Smooth muscle cell (in vitro differentiated cells): ENCODE measurements around the gene COQ8A. TPM values are rescaled to one million over a fixed set of nuclear protein-coding genes. Genes with fewer than 3 reads are reported as not detected.

Source experiments
- DNase-seq: peaks from one replicate; lab custom pipeline; 2025; ENCODE audit not compliant: unreplicated experiment; lab: John Stamatoyannopoulos, UW
- H2AFZ ChIP-seq: fragments of 200-600 bp; sonication (generic); 2 replicates; pipeline ENCODE4 v1.6.0; 2016; ENCODE audit warnings: antibody characterized with exemption, low read depth, mild to moderate bottlenecking
- H3F3A ChIP-seq: fragments of 200-600 bp; sonication (generic); 2 replicates; pipeline ENCODE4 v1.6.0; 2017; ENCODE audit warnings: antibody characterized with exemption, low read depth
- H3K27ac ChIP-seq: fragments of 200-600 bp; sonication (generic); 2 replicates; pipeline ENCODE4 v1.5.1; 2016; ENCODE audit warnings: low read depth, mild to moderate bottlenecking
- H3K27me3 ChIP-seq: fragments of 200-600 bp; sonication (generic); 2 replicates; pipeline ENCODE4 v1.6.1; 2016; ENCODE audit warnings: low read depth, mild to moderate bottlenecking
- H3K36me3 ChIP-seq: fragments of 200-600 bp; sonication (generic); 2 replicates; pipeline ENCODE4 v1.5.1; 2016; ENCODE audit warnings: low read depth
- H3K4me1 ChIP-seq: fragments of 200-600 bp; sonication (generic); 2 replicates; pipeline ENCODE4 v1.5.1; 2016; ENCODE audit warnings: low read depth
- H3K4me2 ChIP-seq: fragments of 200-600 bp; sonication (generic); 2 replicates; pipeline ENCODE4 v1.6.0; 2016; ENCODE audit warnings: mild to moderate bottlenecking
- H3K4me3 ChIP-seq: fragments of 200-600 bp; sonication (generic); 2 replicates; pipeline ENCODE4 v1.5.1; 2016; ENCODE audit warnings: mild to moderate bottlenecking
- H3K79me2 ChIP-seq: fragments of 200-600 bp; sonication (generic); 2 replicates; pipeline ENCODE4 v1.6.0; 2016; ENCODE audit warnings: low read depth, mild to moderate bottlenecking
- H3K9ac ChIP-seq: fragments of 200-600 bp; sonication (generic); 2 replicates; pipeline ENCODE4 v1.6.0; 2016; ENCODE audit warnings: low read depth
- H3K9me3 ChIP-seq: fragments of 200-600 bp; sonication (generic); replicated peaks from 2 replicates; pipeline ENCODE4 v1.5.1; 2016; ENCODE audit warnings: low read depth
- H4K20me1 ChIP-seq: fragments of 200-600 bp; sonication (generic); 2 replicates; pipeline ENCODE4 v1.6.0; 2016; ENCODE audit warnings: low read depth
- WGBS: methylation state at CpG from one replicate; pipeline ENCODE4 v1.1.7; 2016; ENCODE audit warnings: low lambda C conversion rate; 5-methylcytosine and 5-hydroxymethylcytosine counted together
- polyA plus RNA-seq: library from polyadenylated mRNA; unstranded; fragments of >200 nt; fragmentation: Nextera tagmentation; extraction: Ambion mirVana; gene quantifications from 2 replicates; pipeline ENCODE4 v1.2.1, GENCODE V29; 2016
- total RNA-seq: library from RNA; depleted of rRNA; stranded (reverse); fragments of >200 nt; gene quantifications from 2 replicates; pipeline ENCODE4 v1.2.3, GENCODE V29; 2014
- TF ChIP-seq, protein P1 (sequence below): fragments of 200-600 bp; sonication (generic); IDR thresholded peaks from 2 replicates; pipeline ENCODE4 v1.5.1; 2017; ENCODE audit warnings: borderline replicate concordance, mild to moderate bottlenecking, antibody characterized with exemption; ENCODE audit not compliant: insufficient read depth, poor library complexity, severe bottlenecking

Gene COQ8A
- total and polyA plus RNA-seq, 2 experiments from 2014 or later = 3.1 to 3.4 TPM

DNA sequence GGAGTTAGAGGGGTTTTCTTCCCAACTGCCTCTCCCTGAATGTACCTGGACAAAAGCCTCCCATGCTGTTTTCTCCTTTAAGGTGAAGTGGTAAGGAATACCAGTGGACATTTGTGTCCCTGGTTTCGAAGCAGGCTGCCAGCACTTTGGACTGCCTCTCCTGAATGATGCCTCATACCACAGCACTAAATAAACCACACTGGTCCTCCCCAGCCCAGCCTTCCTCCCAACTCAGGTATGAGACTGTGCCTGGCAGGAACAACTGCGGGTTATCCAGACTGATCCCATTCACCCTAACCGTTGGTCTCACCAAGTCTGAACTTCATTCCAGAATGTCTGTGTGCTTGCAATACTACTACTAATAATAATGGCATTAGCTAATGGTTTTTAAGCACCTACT lies 9.3 kb downstream of the COQ8A start:
- Histone ChIP-seq H3K4me2 (no peak overlapping the region), H3K79me2 (no peaks in the 10 kb centered on the region), H3K27ac (no peak overlapping the region), H4K20me1 (no peaks in the 10 kb centered on the region), H3F3A (no peaks in the 10 kb centered on the region), H3K4me3 (no peak overlapping the region), H3K4me1 (no peaks in the 10 kb centered on the region), H3K9ac (no peak overlapping the region), H3K27me3 (no peaks in the 10 kb centered on the region), H3K9me3 (no peaks in the 10 kb centered on the region), H2AFZ (no peak overlapping the region), H3K36me3 (no peaks in the 10 kb centered on the region)
- WGBS = 95% methylated on average over 3 of the region's 3 CpGs
- DNase-seq = no peak
- TF ChIP-seq, protein P1, sequence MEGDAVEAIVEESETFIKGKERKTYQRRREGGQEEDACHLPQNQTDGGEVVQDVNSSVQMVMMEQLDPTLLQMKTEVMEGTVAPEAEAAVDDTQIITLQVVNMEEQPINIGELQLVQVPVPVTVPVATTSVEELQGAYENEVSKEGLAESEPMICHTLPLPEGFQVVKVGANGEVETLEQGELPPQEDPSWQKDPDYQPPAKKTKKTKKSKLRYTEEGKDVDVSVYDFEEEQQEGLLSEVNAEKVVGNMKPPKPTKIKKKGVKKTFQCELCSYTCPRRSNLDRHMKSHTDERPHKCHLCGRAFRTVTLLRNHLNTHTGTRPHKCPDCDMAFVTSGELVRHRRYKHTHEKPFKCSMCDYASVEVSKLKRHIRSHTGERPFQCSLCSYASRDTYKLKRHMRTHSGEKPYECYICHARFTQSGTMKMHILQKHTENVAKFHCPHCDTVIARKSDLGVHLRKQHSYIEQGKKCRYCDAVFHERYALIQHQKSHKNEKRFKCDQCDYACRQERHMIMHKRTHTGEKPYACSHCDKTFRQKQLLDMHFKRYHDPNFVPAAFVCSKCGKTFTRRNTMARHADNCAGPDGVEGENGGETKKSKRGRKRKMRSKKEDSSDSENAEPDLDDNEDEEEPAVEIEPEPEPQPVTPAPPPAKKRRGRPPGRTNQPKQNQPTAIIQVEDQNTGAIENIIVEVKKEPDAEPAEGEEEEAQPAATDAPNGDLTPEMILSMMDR = no peak

- WGBS = 100% methylated on average over 1 of the region's 1 CpG
- TF ChIP-seq, protein P1 = no peak
These were observed 10.2 kb downstream of the COQ8A start for GRCh38 chr1:226950316-226950715.

DNA sequence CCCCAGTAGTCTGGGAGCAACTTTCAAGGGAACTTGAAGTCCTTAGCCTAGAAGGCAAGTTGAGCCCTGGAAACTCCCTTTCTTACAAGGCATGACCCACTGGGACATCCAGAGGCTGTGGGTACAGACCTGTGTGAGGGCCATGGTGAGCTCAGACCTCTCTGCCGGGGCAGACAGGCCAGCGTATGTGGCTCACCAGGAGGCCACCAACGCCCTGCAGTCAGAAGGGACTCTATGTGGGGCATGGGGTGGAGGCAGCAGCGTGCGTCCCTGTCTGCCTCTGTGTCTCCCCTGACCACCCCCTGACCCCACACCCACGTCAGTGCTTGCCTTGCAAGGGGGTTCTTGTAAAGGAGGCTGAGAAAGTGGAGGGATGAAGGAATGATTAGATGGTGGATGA lies 10.8 kb downstream of the COQ8A start:
- no peak for DNase-seq
- Histone ChIP-seq H3K27me3 (no peaks in the 10 kb centered on the region), H3K4me2 (no peak overlapping the region), H3K4me1 (no peaks in the 10 kb centered on the region), H3K79me2 (no peaks in the 10 kb centered on the region), H3K27ac (no peak overlapping the region), H3K4me3 (no peak overlapping the region), H3F3A (no peaks in the 10 kb centered on the region), H2AFZ (no peak overlapping the region), H3K9me3 (no peaks in the 10 kb centered on the region), H3K9ac (no peak overlapping the region), H4K20me1 (no peaks in the 10 kb centered on the region), H3K36me3 (no peaks in the 10 kb centered on the region)
- 66% methylated on average over 6 of the region's 6 CpGs for WGBS
- TF ChIP-seq, protein P1 = no peak

More at GRCh38 chr1:226950316-226950715, 10.2 kb downstream of the COQ8A start:
- no peaks in the 10 kb centered on the region for H3K79me2 ChIP-seq
- H3K4me3 ChIP-seq = no peak overlapping the region
- no peak for DNase-seq
- no peak overlapping the region for H3K9ac ChIP-seq
- H3K36me3 ChIP-seq = no peaks in the 10 kb centered on the region
- H2AFZ ChIP-seq = no peak overlapping the region
- no peaks in the 10 kb centered on the region for H3K27me3 ChIP-seq
- no peaks in the 10 kb centered on the region for H3F3A ChIP-seq
- no peak overlapping the region for H3K4me2 ChIP-seq
- no peak overlapping the region for H3K27ac ChIP-seq
- H3K9me3 ChIP-seq = no peaks in the 10 kb centered on the region
- no peaks in the 10 kb centered on the region for H4K20me1 ChIP-seq
- H3K4me1 ChIP-seq = no peaks in the 10 kb centered on the region

DNA sequence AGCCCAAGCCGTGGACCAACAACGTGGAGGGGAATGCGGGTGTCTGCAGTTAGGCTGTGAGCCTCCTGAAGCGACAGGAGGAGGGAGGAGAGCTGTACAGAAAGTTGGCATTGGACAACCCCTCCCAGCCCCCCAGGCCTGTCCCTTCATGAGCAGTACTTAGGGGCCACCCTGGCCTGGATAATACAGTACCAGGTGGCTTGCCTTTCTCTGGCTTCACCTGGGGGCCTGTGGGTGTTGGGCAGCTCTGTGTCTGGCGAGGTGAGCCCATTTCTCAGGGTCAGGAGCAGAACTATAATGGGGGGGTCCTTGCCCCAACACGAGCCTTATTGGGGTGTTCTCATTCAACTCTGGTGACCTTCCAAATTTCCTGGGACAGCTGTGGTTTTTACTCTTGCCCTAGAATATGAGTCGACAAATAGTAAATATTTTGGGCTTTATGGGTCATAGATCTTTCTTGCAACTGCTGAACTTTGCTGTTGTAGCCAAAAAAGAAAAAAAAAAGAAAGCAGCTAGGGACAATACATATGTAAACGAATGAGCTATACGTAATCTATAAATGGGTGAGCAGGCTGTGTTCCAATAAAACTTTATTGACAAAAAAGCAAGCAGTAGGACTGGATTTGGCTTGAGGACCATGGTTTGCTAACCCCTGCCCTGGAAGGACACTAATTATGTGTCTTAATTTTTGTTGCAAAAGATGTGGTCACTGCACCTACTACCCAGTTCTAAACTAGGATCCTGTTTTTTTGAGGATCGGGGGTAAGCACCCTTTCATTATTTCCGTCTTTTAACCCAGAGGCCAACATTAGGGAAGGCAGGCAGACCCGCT lies 11.4 kb downstream of the COQ8A start:
- Histone ChIP-seq H3K27me3 (no peaks in the 10 kb centered on the region), H3K79me2 (no peaks in the 10 kb centered on the region), H3K36me3 (no peaks in the 10 kb centered on the region), H4K20me1 (no peaks in the 10 kb centered on the region), H2AFZ (no peak overlapping the region), H3K4me2 (no peak overlapping the region), H3F3A (no peaks in the 10 kb centered on the region), H3K4me3 (no peak overlapping the region), H3K9me3 (no peaks in the 10 kb centered on the region), H3K9ac (no peak overlapping the region), H3K4me1 (no peaks in the 10 kb centered on the region), H3K27ac (no peak overlapping the region)
- DNase-seq = no peak
- TF ChIP-seq, protein P1 = no peak
- 88% methylated on average over 12 of the region's 12 CpGs for WGBS
